Neural cell (in vitro differentiated cells): ENCODE results near the gene KASH5. TPM values are rescaled to one million over a fixed set of nuclear protein-coding genes. Genes with fewer than 3 reads are reported as not detected.

Experiments
- H2AFZ ChIP-seq: fragments of 200-600, 300-800 bp; sonication (generic), shearing (Covaris generic); 2 replicates; pipeline ENCODE4 v1.6.0; 2014; ENCODE audit warnings: low read depth, mild to moderate bottlenecking, antibody characterized with exemption, low read length, moderate library complexity
- H3F3A ChIP-seq: fragments of 200-600 bp; shearing (Covaris generic); 2 replicates; pipeline ENCODE4 v1.6.1; 2016; ENCODE audit warnings: mild to moderate bottlenecking, moderate library complexity, mixed read lengths, antibody characterized with exemption, low read length; ENCODE audit not compliant: insufficient read depth, poor library complexity, severe bottlenecking
- H3K27ac ChIP-seq: fragments of 200-600, 300-800 bp; sonication (generic), shearing (Covaris generic); 2 replicates; pipeline ENCODE4 v1.5.1; 2014; ENCODE audit warnings: mild to moderate bottlenecking, low read length, moderate library complexity
- H3K27me3 ChIP-seq: fragments of 300-800, 200-600 bp; sonication (generic), shearing (Covaris generic); 2 replicates; pipeline ENCODE4 v1.6.0; 2014; ENCODE audit warnings: mild to moderate bottlenecking, low read depth, low read length, moderate library complexity; ENCODE audit not compliant: insufficient read depth
- H3K36me3 ChIP-seq: fragments of 300-800, 200-600 bp; sonication (generic), shearing (Covaris generic); 2 replicates; pipeline ENCODE4 v1.5.1; 2014; ENCODE audit warnings: mild to moderate bottlenecking, antibody characterized with exemption, low read length, moderate library complexity; ENCODE audit not compliant: insufficient read depth
- H3K4me2 ChIP-seq: fragments of 300-800, 200-600 bp; sonication (generic), shearing (Covaris generic); 2 replicates; pipeline ENCODE4 v1.6.0; 2014; ENCODE audit warnings: mild to moderate bottlenecking, low read length
- H3K4me3 ChIP-seq: fragments of 300-800, 200-600 bp; sonication (generic), shearing (Covaris generic); 2 replicates; pipeline ENCODE4 v1.5.1; 2014; ENCODE audit warnings: mild to moderate bottlenecking, low read length, moderate library complexity
- H3K79me2 ChIP-seq: fragments of 200-600 bp; shearing (Covaris generic); replicated peaks from 2 replicates; pipeline ENCODE4 v1.6.0; 2014; ENCODE audit warnings: mild to moderate bottlenecking, low read length, moderate library complexity; ENCODE audit not compliant: insufficient read depth
- H3K9ac ChIP-seq: fragments of 300-800, 200-600 bp; sonication (generic), shearing (Covaris generic); 2 replicates; pipeline ENCODE4 v1.6.1; 2016; ENCODE audit warnings: mild to moderate bottlenecking, low read length, mixed read lengths
- H3K9me2 ChIP-seq: fragments of 200-600 bp; shearing (Covaris generic); 2 replicates; pipeline ENCODE4 v1.6.1; 2016; ENCODE audit warnings: mild to moderate bottlenecking, low read length, mixed read lengths; ENCODE audit not compliant: insufficient read depth
- H3K9me3 ChIP-seq: fragments of 200-600, 300-800 bp; sonication (generic), shearing (Covaris generic); 2 replicates; pipeline ENCODE4 v1.6.1; 2016; ENCODE audit warnings: mild to moderate bottlenecking, mixed run types, low read length, moderate library complexity, mixed read lengths
- H4K20me1 ChIP-seq: fragments of 200-600 bp; shearing (Covaris generic); 2 replicates; pipeline ENCODE4 v1.6.1; 2016; ENCODE audit warnings: mild to moderate bottlenecking, mixed run types; ENCODE audit not compliant: insufficient read depth
- CTCF ChIP-seq: fragments of 450-650 bp; IDR thresholded peaks from 2 replicates; pipeline ENCODE4 v1.5.1; 2014; ENCODE audit warnings: antibody characterized with exemption, mild to moderate bottlenecking, moderate library complexity; ENCODE audit not compliant: poor library complexity, severe bottlenecking
- EP300 ChIP-seq: fragments of 450-650 bp; conservative IDR thresholded peaks from 2 replicates; pipeline ENCODE4 v1.6.1; 2014; ENCODE audit warnings: antibody characterized with exemption, mild to moderate bottlenecking, moderate library complexity; ENCODE audit not compliant: poor library complexity, severe bottlenecking
- EZH2 ChIP-seq: fragments of 200-600, 300-800 bp; shearing (Covaris generic), sonication (generic); IDR thresholded peaks from 2 replicates; pipeline ENCODE4 v1.6.1; 2014; ENCODE audit warnings: antibody characterized with exemption, low read length, borderline replicate concordance, mild to moderate bottlenecking; ENCODE audit not compliant: insufficient read depth, poor library complexity, severe bottlenecking
- MXI1 ChIP-seq: fragments of 450-650 bp; conservative IDR thresholded peaks from 2 replicates; pipeline ENCODE4 v1.6.1; 2014; ENCODE audit warnings: antibody characterized with exemption, mild to moderate bottlenecking; ENCODE audit not compliant: poor library complexity, severe bottlenecking
- POLR2AphosphoS5 ChIP-seq: IDR thresholded peaks from 2 replicates; pipeline ENCODE4 v1.6.1; 2012
- RAD21 ChIP-seq: fragments of 450-650 bp; conservative IDR thresholded peaks from 2 replicates; pipeline ENCODE4 v1.6.1; 2014; ENCODE audit warnings: antibody characterized with exemption, mild to moderate bottlenecking, moderate library complexity
- REST ChIP-seq: IDR thresholded peaks from 2 replicates; pipeline ENCODE4 v1.6.1; 2012; ENCODE audit warnings: borderline replicate concordance
- SMC3 ChIP-seq: fragments of 450-650 bp; conservative IDR thresholded peaks from 2 replicates; pipeline ENCODE4 v1.6.1; 2014; ENCODE audit warnings: antibody characterized with exemption, mild to moderate bottlenecking, moderate library complexity; ENCODE audit not compliant: poor library complexity
- TAF1 ChIP-seq: IDR thresholded peaks from 2 replicates; pipeline ENCODE4 v1.6.1; 2012; ENCODE audit warnings: low read depth
- polyA plus RNA-seq: library from polyadenylated mRNA; depleted of rRNA; stranded (reverse); fragments of >200 nt; gene quantifications from 2 replicates; pipeline ENCODE4 v1.2.3, GENCODE V29; 2014

Gene KASH5
- polyA plus RNA-seq, 1 donor from 2014 or later, result 0.11 TPM

- Histone ChIP-seq H3K36me3 (no peaks in the 10 kb centered on the region), H3F3A (no peaks in the 10 kb centered on the region), H3K27me3 (peaks cover 49% of the 10 kb centered on the region), H2AFZ (no peak overlapping the region), H4K20me1 (no peaks in the 10 kb centered on the region), H3K79me2 (no peaks in the 10 kb centered on the region), H3K9me3 (peaks cover 8% of the 10 kb centered on the region), H3K9ac (no peak overlapping the region), H3K27ac (no peak overlapping the region), H3K9me2 (no peaks in the 10 kb centered on the region), H3K4me3 (no peak overlapping the region), H3K4me2 (no peak overlapping the region)
- TF ChIP-seq TAF1, result no peak
- TF ChIP-seq REST, result no peak
- no peak for TF ChIP-seq MXI1
- TF ChIP-seq CTCF, result no peak
- TF ChIP-seq POLR2AphosphoS5, result no peak
- no peak for TF ChIP-seq SMC3
- no peak for TF ChIP-seq EZH2
- no peak for TF ChIP-seq EP300
- no peak for TF ChIP-seq RAD21
Observed at GRCh38 chr19:49432141-49433073, 44.4 kb downstream of the KASH5 start.

GRCh38 chr19:49433240-49433901 is 45.3 kb downstream of the KASH5 start:
- H3F3A ChIP-seq, result no peaks in the 10 kb centered on the region
- H3K4me2 ChIP-seq, result no peak overlapping the region
- H3K9me2 ChIP-seq, result no peaks in the 10 kb centered on the region
- no peak overlapping the region for H3K27ac ChIP-seq
- H3K9ac ChIP-seq, result no peak overlapping the region
- peaks cover 51% of the 10 kb centered on the region for H3K27me3 ChIP-seq
- peaks cover 8% of the 10 kb centered on the region for H3K9me3 ChIP-seq
- no peaks in the 10 kb centered on the region for H4K20me1 ChIP-seq
- TF ChIP-seq POLR2AphosphoS5 (no peak), MXI1 (no peak), EZH2 (no peak), REST (no peak), RAD21 (no peak), EP300 (no peak), TAF1 (no peak), CTCF (no peak), SMC3 (no peak)
- H3K79me2 ChIP-seq, result no peaks in the 10 kb centered on the region
- H3K4me3 ChIP-seq, result no peak overlapping the region
- H2AFZ ChIP-seq, result no peak overlapping the region
- no peaks in the 10 kb centered on the region for H3K36me3 ChIP-seq
